Stimulated activated naive B cell treated with anti-CD40 and anti-IgM and Interleukin-4, amounts not matched to agents 10 μg/mL and 1 μg/mL and 100 μg/mL, for 72 hours (primary cell): Measurements from ENCODE around the gene SF3A2.
"Not testable (repeated sequence)": the region's sequence is repeated elsewhere in the genome, so short reads cannot be mapped to it uniquely, and the experiment has no call there.

Experiments
- ATAC-seq, 2 donors: fragments of 150-1000 bp; cut with Tn5 transposase; replicated peaks; 2 replicates each; pipeline ENCODE4 v1.10.0; 2021; ENCODE audit warnings: moderate library complexity in 1 of 2
- DNase-seq: peaks from one replicate; pipeline ENCODE4 v3.0.0; 2021
- H3K27ac Mint-ChIP-seq: one replicate; pipeline ENCODE4 v1.8.0; 2022; ENCODE audit warnings: mild to moderate bottlenecking, mixed read lengths
- H3K27me3 Mint-ChIP-seq, 2 donors: one replicate each; pipeline ENCODE4 v1.8.0; 2022; ENCODE audit warnings: mixed read lengths in 2 of 2
- H3K36me3 Mint-ChIP-seq, 2 donors: one replicate each; pipeline ENCODE4 v1.8.0; 2022; ENCODE audit warnings: mixed read lengths in 2 of 2, mild to moderate bottlenecking in 1 of 2
- H3K4me1 Mint-ChIP-seq, 2 donors: one replicate each; pipeline ENCODE4 v1.8.0; 2022; ENCODE audit warnings: mixed read lengths in 2 of 2, mild to moderate bottlenecking in 1 of 2
- H3K4me3 Mint-ChIP-seq, 2 donors: one replicate each; pipeline ENCODE4 v1.8.0; 2022; ENCODE audit warnings: mild to moderate bottlenecking in 2 of 2, mixed read lengths in 2 of 2, moderate library complexity in 1 of 2
- H3K9me3 Mint-ChIP-seq, 2 donors: one replicate each; pipeline ENCODE4 v1.8.0; 2022; ENCODE audit warnings: mixed read lengths in 2 of 2, mild to moderate bottlenecking in 1 of 2

The SF3A2 gene

GRCh38 chr19:2270423-2271233 is 34.0 kb downstream of the SF3A2 start:
- peak overlapping the region; percentile 99 for H3K27ac Mint-ChIP-seq
- no peaks in the 10 kb centered on the region for H3K9me3 Mint-ChIP-seq
- H3K27me3 Mint-ChIP-seq: no peaks in the 10 kb centered on the region
- peak; percentile 83 for DNase-seq
- peaks cover 44 to 50% of the 10 kb centered on the region in 2 donors for H3K36me3 Mint-ChIP-seq
- H3K4me1 Mint-ChIP-seq: peaks cover 38 to 67% of the 10 kb centered on the region in 2 donors
- H3K4me3 Mint-ChIP-seq: peak overlapping the region; percentile 95
- ATAC-seq: peak; percentile 66

DNA sequence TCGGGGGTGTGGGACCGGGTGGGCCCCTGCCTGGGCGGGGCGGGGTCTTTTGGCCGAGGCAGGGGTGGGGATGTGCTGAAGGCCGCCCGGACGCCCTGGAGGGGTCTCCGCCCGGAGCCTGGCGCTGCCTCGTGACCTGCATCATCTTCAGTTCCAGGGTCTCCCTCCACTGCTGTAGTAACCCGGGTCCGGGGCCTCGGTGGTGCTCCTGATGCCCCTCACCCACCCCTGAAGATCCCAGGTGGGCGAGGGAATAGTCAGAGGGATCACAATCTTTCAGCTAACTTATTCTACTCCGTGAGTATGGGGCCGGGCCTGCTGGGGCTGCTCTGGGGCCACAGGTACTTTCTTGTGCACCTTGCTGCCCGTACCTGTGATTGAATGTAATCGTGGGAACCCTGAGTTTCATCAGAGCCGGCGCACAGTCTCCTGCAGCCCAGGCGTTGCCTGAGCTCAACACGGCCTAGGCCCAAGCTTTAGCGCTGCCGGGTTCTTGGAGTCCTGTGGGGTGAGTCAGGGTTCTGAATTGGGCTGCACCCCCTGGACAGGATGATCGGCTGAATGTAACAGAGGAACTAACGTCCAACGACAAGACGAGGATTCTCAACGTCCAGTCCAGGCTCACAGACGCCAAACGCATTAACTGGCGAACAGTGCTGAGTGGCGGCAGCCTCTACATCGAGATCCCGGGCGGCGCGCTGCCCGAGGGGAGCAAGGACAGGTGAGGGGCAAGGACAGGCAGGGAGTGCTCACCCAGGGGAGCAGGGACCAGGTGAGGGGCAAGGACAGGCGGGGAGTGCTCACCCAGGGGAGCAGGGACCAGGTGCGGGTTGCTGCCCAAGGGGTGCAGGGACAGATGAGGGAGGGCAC is 34.8 kb downstream of the SF3A2 start:
- ATAC-seq: no peak

DNA sequence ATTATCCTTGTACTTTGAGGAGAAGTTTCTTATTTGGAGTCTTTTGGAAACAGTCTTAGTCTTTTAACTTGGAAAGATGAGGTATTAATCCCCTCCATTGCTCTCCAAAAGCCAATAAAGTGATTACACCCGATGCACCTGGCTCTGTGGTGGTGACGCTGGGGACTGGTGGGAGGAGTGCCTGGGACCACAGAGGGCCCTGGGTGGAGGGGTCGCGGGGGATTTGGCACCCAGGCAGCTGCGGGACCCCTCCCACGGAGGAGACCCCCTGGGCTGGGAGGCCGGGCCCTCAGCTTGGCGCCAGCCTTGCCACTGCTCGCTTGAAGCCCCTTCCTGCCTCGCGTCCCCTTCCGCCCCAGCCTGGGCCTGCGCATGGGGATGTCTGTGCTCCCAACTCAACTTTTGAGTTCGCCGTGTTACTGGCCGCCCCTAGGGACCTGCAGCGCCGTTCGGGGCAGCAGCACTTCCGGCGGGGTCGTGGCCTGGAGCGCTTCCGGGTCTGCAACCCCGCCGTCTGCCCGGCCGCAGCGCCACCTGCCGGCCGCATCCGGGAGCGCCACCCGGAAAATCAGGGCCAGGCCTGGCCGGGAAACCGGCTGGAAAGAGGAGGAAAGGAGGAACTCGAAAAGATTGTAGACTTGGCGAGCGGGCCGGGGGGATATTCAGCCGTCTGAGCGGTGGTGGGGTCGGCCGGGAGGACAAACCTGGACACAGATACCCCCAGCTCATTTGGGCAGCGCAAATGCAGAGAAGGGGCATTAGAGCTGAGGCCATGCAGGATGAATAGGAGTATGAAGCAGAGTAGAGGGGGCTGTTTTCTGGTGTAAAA is 36.9 kb downstream of the SF3A2 start:
- H3K4me1 Mint-ChIP-seq: peaks cover 30 to 53% of the 10 kb centered on the region in 2 donors
- DNase-seq (peak; percentile 75), ATAC-seq (peak; percentile 49 to 58)
- peaks cover 48 to 60% of the 10 kb centered on the region in 2 donors for H3K36me3 Mint-ChIP-seq
- H3K4me3 Mint-ChIP-seq: peak overlapping the region; percentile 82 to 85
- H3K27me3 Mint-ChIP-seq: no peaks in the 10 kb centered on the region
- no peaks in the 10 kb centered on the region for H3K9me3 Mint-ChIP-seq
- peak overlapping the region; percentile 96 for H3K27ac Mint-ChIP-seq

More for the DNA sequence above, 34.8 kb downstream of the SF3A2 start:
- Mint-ChIP-seq H3K27ac (peak overlapping the region; percentile 92), H3K4me3 (peak overlapping the region; percentile 95), H3K36me3 (peaks cover 44 to 51% of the 10 kb centered on the region in 2 donors), H3K9me3 (no peaks in the 10 kb centered on the region), H3K27me3 (no peaks in the 10 kb centered on the region), H3K4me1 (peaks cover 34 to 60% of the 10 kb centered on the region in 2 donors)
- no peak for DNase-seq

- Mint-ChIP-seq H3K4me3 (peak overlapping the region; percentile 82 to 85), H3K9me3 (no peaks in the 10 kb centered on the region), H3K36me3 (peaks cover 47 to 60% of the 10 kb centered on the region in 2 donors), H3K4me1 (peaks cover 32 to 53% of the 10 kb centered on the region in 2 donors), H3K27me3 (no peaks in the 10 kb centered on the region), H3K27ac (peak overlapping the region; percentile 96)
- ATAC-seq (no peak), DNase-seq (no peak)
Observed at GRCh38 chr19:2274185-2274711, 37.6 kb downstream of the SF3A2 start.

GRCh38 chr19:2274931-2275535 is 38.4 kb downstream of the SF3A2 start:
- Mint-ChIP-seq H3K27me3 (no peaks in the 10 kb centered on the region), H3K4me1 (peaks cover 32 to 53% of the 10 kb centered on the region in 2 donors), H3K9me3 (no peaks in the 10 kb centered on the region), H3K4me3 (peak overlapping the region; percentile 6 to 35), H3K36me3 (peaks cover 41 to 52% of the 10 kb centered on the region in 2 donors), H3K27ac (peak overlapping the region; percentile 84)
- ATAC-seq (no peak), DNase-seq (no peak)

GRCh38 chr19:2275588-2276428 is 39.2 kb downstream of the SF3A2 start:
- ATAC-seq (no peak), DNase-seq (no peak)
- no peak overlapping the region for H3K4me3 Mint-ChIP-seq
- H3K27me3 Mint-ChIP-seq: no peaks in the 10 kb centered on the region
- H3K27ac Mint-ChIP-seq: no peak overlapping the region
- peaks cover 32 to 53% of the 10 kb centered on the region in 2 donors for H3K4me1 Mint-ChIP-seq
- peaks cover 37 to 47% of the 10 kb centered on the region in 2 donors for H3K36me3 Mint-ChIP-seq
- no peaks in the 10 kb centered on the region for H3K9me3 Mint-ChIP-seq

DNA sequence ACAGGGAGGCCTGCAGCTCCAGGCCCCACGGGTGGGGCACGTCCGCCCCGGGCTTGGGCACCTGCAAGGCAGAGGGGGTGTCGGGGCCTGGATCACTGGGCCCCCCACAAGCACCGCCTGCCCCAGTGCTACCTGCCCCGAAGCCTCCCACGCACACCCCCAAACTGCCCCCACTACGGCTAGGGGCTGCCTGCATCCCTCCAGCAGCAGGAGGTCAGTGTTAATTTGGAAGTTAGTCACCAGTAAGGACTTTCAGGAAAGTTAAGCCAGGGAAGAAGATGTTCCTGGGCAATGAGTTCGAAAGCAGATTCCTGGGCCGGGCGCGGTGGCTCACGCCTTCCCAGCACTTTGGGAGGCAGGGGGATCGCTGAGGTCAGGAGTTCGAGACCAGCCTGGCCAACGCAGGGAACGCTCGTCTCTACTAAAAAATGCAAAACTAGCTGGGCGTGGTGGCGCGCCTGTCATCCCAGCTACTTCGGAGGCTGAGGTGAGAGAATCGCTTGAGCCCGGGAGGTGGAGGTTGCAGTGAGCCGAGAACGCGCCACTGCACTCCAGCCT is 39.9 kb downstream of the SF3A2 start:
- H3K4me1 Mint-ChIP-seq: peaks cover 31 to 46% of the 10 kb centered on the region in 2 donors
- no peak for DNase-seq
- no peaks in the 10 kb centered on the region for H3K27me3 Mint-ChIP-seq
- ATAC-seq: no peak
- H3K27ac Mint-ChIP-seq: peak overlapping the region; percentile 20
- H3K4me3 Mint-ChIP-seq: no peak overlapping the region
- H3K36me3 Mint-ChIP-seq: peaks cover 31 to 42% of the 10 kb centered on the region in 2 donors
- H3K9me3 Mint-ChIP-seq: no peaks in the 10 kb centered on the region

GRCh38 chr19:2277138-2277537 is 40.5 kb downstream of the SF3A2 start:
- H3K4me3 Mint-ChIP-seq: no peak overlapping the region
- H3K36me3 Mint-ChIP-seq: peaks cover 27 to 38% of the 10 kb centered on the region in 2 donors
- ATAC-seq (no peak), DNase-seq (no peak)
- peaks cover 32 to 46% of the 10 kb centered on the region in 2 donors for H3K4me1 Mint-ChIP-seq
- H3K9me3 Mint-ChIP-seq: no peaks in the 10 kb centered on the region
- H3K27ac Mint-ChIP-seq: peak overlapping the region; percentile 81
- H3K27me3 Mint-ChIP-seq: no peaks in the 10 kb centered on the region

DNA sequence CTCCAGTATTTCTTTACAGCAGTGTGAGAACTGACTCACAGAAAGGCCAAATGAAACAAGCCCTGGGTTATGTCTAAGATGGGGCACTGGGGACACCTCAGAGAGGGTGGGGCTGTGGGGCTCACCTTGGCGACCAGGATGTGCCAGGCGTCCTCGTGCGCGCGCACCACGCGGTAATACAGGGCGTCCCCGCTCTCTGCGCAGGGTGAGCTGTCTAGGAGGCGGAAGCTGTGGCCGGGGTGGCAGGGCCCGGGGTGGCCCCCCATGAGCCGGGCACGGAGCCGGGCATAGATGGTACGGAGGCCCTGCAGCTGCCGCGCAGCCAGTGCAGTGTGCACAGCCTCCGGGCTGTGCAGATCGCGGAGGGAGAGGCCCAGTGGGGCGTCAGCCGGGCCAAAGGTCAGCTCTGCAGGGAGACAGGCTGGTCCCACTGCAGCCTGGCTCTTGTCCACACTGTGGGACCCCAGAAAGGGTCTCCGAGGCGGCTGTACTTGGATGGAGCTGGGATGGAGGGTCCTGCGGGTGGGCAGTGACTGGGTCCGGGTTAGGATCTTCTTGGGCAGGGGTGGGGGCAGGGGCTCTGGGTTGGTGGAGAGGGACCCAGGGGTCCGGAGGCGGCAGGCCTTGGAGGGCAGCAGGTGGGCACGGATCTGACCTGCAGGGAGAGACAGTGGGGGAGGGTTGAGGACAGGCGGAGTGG is 42.0 kb downstream of the SF3A2 start:
- no peaks in the 10 kb centered on the region for H3K27me3 Mint-ChIP-seq

DNA sequence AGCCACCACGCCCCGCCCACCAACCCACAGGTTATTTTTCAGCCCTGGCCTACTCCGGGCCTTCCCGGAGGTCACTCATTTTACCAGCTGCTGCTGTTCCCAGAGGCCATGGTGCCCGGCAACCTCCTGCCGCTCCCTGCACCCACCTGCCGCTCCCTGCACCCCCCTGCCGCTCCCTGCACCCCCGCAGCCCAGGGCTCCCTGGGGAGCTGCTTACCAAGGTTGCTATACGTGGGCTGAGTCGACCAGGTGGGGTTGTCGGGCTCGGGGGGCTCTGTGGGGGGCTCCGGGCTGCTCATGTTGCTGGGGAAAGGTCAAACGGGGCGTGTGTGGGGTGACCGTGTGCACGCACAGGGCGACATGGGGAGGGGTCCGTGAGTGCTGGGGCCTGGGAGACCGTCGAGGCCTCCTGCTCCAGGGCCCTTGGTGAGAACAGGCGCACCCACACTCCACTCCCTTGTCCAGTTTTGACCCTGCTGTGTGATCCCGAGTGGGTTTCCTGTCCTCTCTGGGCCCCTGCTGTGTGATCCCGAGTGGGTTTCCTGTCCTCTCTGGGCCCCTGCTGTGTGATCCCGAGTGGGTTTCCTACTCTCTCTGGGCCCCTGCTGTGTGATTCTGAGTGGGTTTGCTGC is 44.1 kb downstream of the SF3A2 start:
- no peak for ATAC-seq
- Mint-ChIP-seq H3K9me3 (no peaks in the 10 kb centered on the region), H3K36me3 (peaks cover 3 to 10% of the 10 kb centered on the region in 2 donors), H3K27ac (peak overlapping the region; percentile 47), H3K4me1 (peaks cover 18 to 30% of the 10 kb centered on the region in 2 donors), H3K27me3 (no peaks in the 10 kb centered on the region), H3K4me3 (no peak overlapping the region)
- no peak for DNase-seq

More for the DNA sequence above, 42.0 kb downstream of the SF3A2 start:
- DNase-seq (no peak), ATAC-seq (no peak)
- Mint-ChIP-seq H3K4me3 (no peak overlapping the region), H3K27ac (no peak overlapping the region), H3K9me3 (no peaks in the 10 kb centered on the region), H3K36me3 (peaks cover 17 to 24% of the 10 kb centered on the region in 2 donors), H3K4me1 (peaks cover 29 to 42% of the 10 kb centered on the region in 2 donors)

GRCh38 chr19:2281265-2282061 is 44.8 kb downstream of the SF3A2 start:
- H3K36me3 Mint-ChIP-seq, DNase-seq, H3K27me3 Mint-ChIP-seq, H3K9me3 Mint-ChIP-seq: not testable (repeated sequence)
- peak; percentile 14 to 24 for ATAC-seq
- Mint-ChIP-seq H3K27ac (peak overlapping the region; percentile 76), H3K4me3 (peak overlapping the region; percentile 80 to 82), H3K4me1 (peaks cover 19 to 34% of the 10 kb centered on the region in 2 donors)
